Endothelial cell (in vitro differentiated cells): ENCODE data around the gene SLC9A9. TPM values are rescaled to one million over a fixed set of nuclear protein-coding genes. Genes with fewer than 3 reads are reported as not detected.
"Not testable (repeated sequence)": the region's sequence is repeated elsewhere in the genome, so short reads cannot be mapped to it uniquely, and the experiment has no call there.

Source experiments
- DNase-seq: peaks from one replicate; pipeline ENCODE4 v3.0.0; 2021; ENCODE audit warnings: low spot score
- H3K27ac Mint-ChIP-seq: one replicate; pipeline ENCODE4 v1.8.0; 2021; ENCODE audit warnings: mixed read lengths, inconsistent platforms; ENCODE audit not compliant: unreplicated experiment
- H3K27me3 Mint-ChIP-seq: one replicate; pipeline ENCODE4 v1.8.0; 2021; ENCODE audit warnings: mild to moderate bottlenecking, moderate library complexity, mixed read lengths, inconsistent platforms; ENCODE audit not compliant: unreplicated experiment
- H3K36me3 Mint-ChIP-seq: one replicate; pipeline ENCODE4 v1.8.0; 2021; ENCODE audit warnings: mild to moderate bottlenecking, low read depth, mixed read lengths, inconsistent platforms; ENCODE audit not compliant: unreplicated experiment
- H3K4me1 Mint-ChIP-seq: one replicate; pipeline ENCODE4 v1.8.0; 2021; ENCODE audit warnings: mild to moderate bottlenecking, mixed read lengths, inconsistent platforms; ENCODE audit not compliant: unreplicated experiment
- H3K4me3 Mint-ChIP-seq: one replicate; pipeline ENCODE4 v1.8.0; 2021; ENCODE audit warnings: mild to moderate bottlenecking, mixed read lengths, inconsistent platforms; ENCODE audit not compliant: unreplicated experiment
- H3K9me3 Mint-ChIP-seq: one replicate; pipeline ENCODE4 v1.8.0; 2021; ENCODE audit warnings: mixed read lengths, inconsistent platforms; ENCODE audit not compliant: unreplicated experiment
- total RNA-seq: library from RNA; stranded (reverse); fragmentation: NEBNext Ultra II Directional; extraction: Animal tissue kit (Norgen Biotek cat#: 25700); gene quantifications from one replicate; pipeline ENCODE4 v1.2.1, GENCODE V29; 2021; ENCODE audit not compliant: unreplicated experiment
- TF ChIP-seq, protein P1 (sequence below): fragments of 200-600 bp; sonication (generic); IDR thresholded peaks from one replicate; pipeline ENCODE4 v1.5.0; 2021; ENCODE audit warnings: antibody characterized with exemption; ENCODE audit not compliant: unreplicated experiment

The SLC9A9 gene
- total RNA-seq, 1 donor from 2014 or later: 7.9 TPM

DNA sequence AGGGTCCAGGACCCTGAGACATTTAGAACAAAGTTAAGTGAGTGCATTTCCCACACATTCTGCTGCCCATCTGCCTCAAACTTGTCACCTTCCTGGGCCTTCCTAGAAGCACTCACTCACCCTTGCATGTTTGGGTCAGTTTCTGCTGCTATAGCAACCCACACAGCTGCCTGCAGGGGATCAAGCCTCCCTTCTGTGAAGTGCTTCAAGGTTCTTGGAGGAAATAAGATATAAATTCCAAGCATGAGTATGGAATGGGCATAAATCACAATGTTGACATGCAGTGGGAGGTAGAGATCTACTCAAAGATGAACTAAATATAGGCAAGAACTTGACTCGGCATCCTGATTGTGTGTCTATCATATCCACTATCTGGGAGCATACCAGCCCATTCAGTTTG lies 140.4 kb downstream of the SLC9A9 start:
- Mint-ChIP-seq H3K4me1 (no peaks in the 10 kb centered on the region), H3K4me3 (no peak overlapping the region), H3K36me3 (no peaks in the 10 kb centered on the region), H3K9me3 (no peaks in the 10 kb centered on the region), H3K27me3 (no peaks in the 10 kb centered on the region), H3K27ac (no peak overlapping the region)
- no peak for DNase-seq
- TF ChIP-seq, protein P1, sequence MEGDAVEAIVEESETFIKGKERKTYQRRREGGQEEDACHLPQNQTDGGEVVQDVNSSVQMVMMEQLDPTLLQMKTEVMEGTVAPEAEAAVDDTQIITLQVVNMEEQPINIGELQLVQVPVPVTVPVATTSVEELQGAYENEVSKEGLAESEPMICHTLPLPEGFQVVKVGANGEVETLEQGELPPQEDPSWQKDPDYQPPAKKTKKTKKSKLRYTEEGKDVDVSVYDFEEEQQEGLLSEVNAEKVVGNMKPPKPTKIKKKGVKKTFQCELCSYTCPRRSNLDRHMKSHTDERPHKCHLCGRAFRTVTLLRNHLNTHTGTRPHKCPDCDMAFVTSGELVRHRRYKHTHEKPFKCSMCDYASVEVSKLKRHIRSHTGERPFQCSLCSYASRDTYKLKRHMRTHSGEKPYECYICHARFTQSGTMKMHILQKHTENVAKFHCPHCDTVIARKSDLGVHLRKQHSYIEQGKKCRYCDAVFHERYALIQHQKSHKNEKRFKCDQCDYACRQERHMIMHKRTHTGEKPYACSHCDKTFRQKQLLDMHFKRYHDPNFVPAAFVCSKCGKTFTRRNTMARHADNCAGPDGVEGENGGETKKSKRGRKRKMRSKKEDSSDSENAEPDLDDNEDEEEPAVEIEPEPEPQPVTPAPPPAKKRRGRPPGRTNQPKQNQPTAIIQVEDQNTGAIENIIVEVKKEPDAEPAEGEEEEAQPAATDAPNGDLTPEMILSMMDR: no peak

GRCh38 chr3:143700431-143700975 lies 147.8 kb downstream of the SLC9A9 start:
- H3K27me3 Mint-ChIP-seq: no peaks in the 10 kb centered on the region
- H3K4me1 Mint-ChIP-seq: peaks cover 3% of the 10 kb centered on the region
- DNase-seq: no peak
- H3K27ac Mint-ChIP-seq: no peak overlapping the region
- TF ChIP-seq, protein P1: no peak
- H3K4me3 Mint-ChIP-seq: no peak overlapping the region
- H3K9me3 Mint-ChIP-seq: no peaks in the 10 kb centered on the region
- no peaks in the 10 kb centered on the region for H3K36me3 Mint-ChIP-seq

GRCh38 chr3:143699424-143699823 lies 148.8 kb downstream of the SLC9A9 start:
- no peak overlapping the region for H3K27ac Mint-ChIP-seq
- H3K36me3 Mint-ChIP-seq: no peaks in the 10 kb centered on the region
- DNase-seq: no peak
- TF ChIP-seq, protein P1: no peak
- H3K27me3 Mint-ChIP-seq: no peaks in the 10 kb centered on the region
- no peaks in the 10 kb centered on the region for H3K9me3 Mint-ChIP-seq
- peaks cover 3% of the 10 kb centered on the region for H3K4me1 Mint-ChIP-seq
- H3K4me3 Mint-ChIP-seq: no peak overlapping the region

- TF ChIP-seq, protein P1: no peak
- H3K4me1 Mint-ChIP-seq: peaks cover 3% of the 10 kb centered on the region
- no peaks in the 10 kb centered on the region for H3K9me3 Mint-ChIP-seq
- DNase-seq: no peak
- H3K27me3 Mint-ChIP-seq: no peaks in the 10 kb centered on the region
- H3K36me3 Mint-ChIP-seq: no peaks in the 10 kb centered on the region
- no peak overlapping the region for H3K27ac Mint-ChIP-seq
- H3K4me3 Mint-ChIP-seq: no peak overlapping the region
Observed at GRCh38 chr3:143698682-143699303, 149.5 kb downstream of the SLC9A9 start.

DNA sequence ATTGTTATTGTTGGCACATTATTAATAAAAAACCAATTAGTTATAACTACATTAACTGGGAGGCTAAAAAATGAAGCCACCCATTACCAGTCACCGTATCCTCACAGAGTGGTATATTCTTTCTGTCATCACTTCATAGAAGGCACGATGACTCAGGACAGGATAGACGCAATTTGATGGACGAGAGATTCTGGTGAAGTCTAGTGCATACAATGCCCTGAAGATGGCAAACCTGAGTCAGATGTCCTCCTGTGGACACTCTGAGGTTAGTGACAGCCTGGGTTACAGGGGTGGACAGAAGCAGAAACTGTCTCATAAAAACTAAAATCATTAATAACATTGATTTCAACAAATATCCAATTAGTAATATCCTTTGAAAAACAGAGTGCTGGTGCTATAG lies 150.3 kb downstream of the SLC9A9 start:
- H3K36me3 Mint-ChIP-seq: no peaks in the 10 kb centered on the region
- peaks cover 3% of the 10 kb centered on the region for H3K4me1 Mint-ChIP-seq
- DNase-seq: no peak
- TF ChIP-seq, protein P1: no peak
- no peak overlapping the region for H3K4me3 Mint-ChIP-seq
- H3K9me3 Mint-ChIP-seq: no peaks in the 10 kb centered on the region
- H3K27ac Mint-ChIP-seq: no peak overlapping the region
- no peaks in the 10 kb centered on the region for H3K27me3 Mint-ChIP-seq

DNA sequence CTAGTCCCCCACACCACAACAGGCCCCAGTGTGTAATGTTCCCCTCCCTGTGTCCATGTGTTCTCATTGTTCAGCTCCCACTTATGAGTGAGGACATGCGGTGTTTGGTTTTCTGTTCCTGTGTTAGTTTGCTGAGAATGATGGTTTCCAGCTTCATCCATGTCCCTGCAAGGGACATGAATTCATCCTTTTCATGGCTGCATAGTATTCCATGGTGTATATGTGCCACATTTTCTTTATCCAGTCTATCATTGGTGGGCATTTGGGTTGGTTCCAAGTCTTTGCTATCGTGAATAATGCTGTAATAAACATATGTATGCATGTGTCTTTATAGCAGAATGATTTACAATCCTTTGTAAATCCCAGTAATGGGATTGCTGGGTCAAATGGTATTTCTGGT lies 152.9 kb downstream of the SLC9A9 start:
- H3K4me3 Mint-ChIP-seq: not testable (repeated sequence)

More for the DNA sequence above, 152.9 kb downstream of the SLC9A9 start:
- not testable (repeated sequence) for H3K27ac Mint-ChIP-seq, H3K4me1 Mint-ChIP-seq, DNase-seq, H3K36me3 Mint-ChIP-seq, H3K27me3 Mint-ChIP-seq, H3K9me3 Mint-ChIP-seq
